Smooth muscle cell (in vitro differentiated cells): ENCODE data around the gene NF1. TPM values are rescaled to one million over a fixed set of nuclear protein-coding genes. Genes with fewer than 3 reads are reported as not detected.

Experiments
- DNase-seq: peaks from one replicate; lab custom pipeline; 2025; ENCODE audit not compliant: unreplicated experiment; lab: John Stamatoyannopoulos, UW
- H2AFZ ChIP-seq: fragments of 200-600 bp; sonication (generic); 2 replicates; pipeline ENCODE4 v1.6.0; 2016; ENCODE audit warnings: antibody characterized with exemption, low read depth, mild to moderate bottlenecking
- H3F3A ChIP-seq: fragments of 200-600 bp; sonication (generic); 2 replicates; pipeline ENCODE4 v1.6.0; 2017; ENCODE audit warnings: antibody characterized with exemption, low read depth
- H3K27ac ChIP-seq: fragments of 200-600 bp; sonication (generic); 2 replicates; pipeline ENCODE4 v1.5.1; 2016; ENCODE audit warnings: low read depth, mild to moderate bottlenecking
- H3K27me3 ChIP-seq: fragments of 200-600 bp; sonication (generic); 2 replicates; pipeline ENCODE4 v1.6.1; 2016; ENCODE audit warnings: low read depth, mild to moderate bottlenecking
- H3K36me3 ChIP-seq: fragments of 200-600 bp; sonication (generic); 2 replicates; pipeline ENCODE4 v1.5.1; 2016; ENCODE audit warnings: low read depth
- H3K4me1 ChIP-seq: fragments of 200-600 bp; sonication (generic); 2 replicates; pipeline ENCODE4 v1.5.1; 2016; ENCODE audit warnings: low read depth
- H3K4me2 ChIP-seq: fragments of 200-600 bp; sonication (generic); 2 replicates; pipeline ENCODE4 v1.6.0; 2016; ENCODE audit warnings: mild to moderate bottlenecking
- H3K4me3 ChIP-seq: fragments of 200-600 bp; sonication (generic); 2 replicates; pipeline ENCODE4 v1.5.1; 2016; ENCODE audit warnings: mild to moderate bottlenecking
- H3K79me2 ChIP-seq: fragments of 200-600 bp; sonication (generic); 2 replicates; pipeline ENCODE4 v1.6.0; 2016; ENCODE audit warnings: low read depth, mild to moderate bottlenecking
- H3K9ac ChIP-seq: fragments of 200-600 bp; sonication (generic); 2 replicates; pipeline ENCODE4 v1.6.0; 2016; ENCODE audit warnings: low read depth
- H3K9me3 ChIP-seq: fragments of 200-600 bp; sonication (generic); replicated peaks from 2 replicates; pipeline ENCODE4 v1.5.1; 2016; ENCODE audit warnings: low read depth
- H4K20me1 ChIP-seq: fragments of 200-600 bp; sonication (generic); 2 replicates; pipeline ENCODE4 v1.6.0; 2016; ENCODE audit warnings: low read depth
- WGBS: methylation state at CpG from one replicate; pipeline ENCODE4 v1.1.7; 2016; ENCODE audit warnings: low lambda C conversion rate; 5-methylcytosine and 5-hydroxymethylcytosine counted together
- microRNA-seq: library from miRNA; unstranded; fragments of <30 nt; microRNA quantifications from one replicate; pipeline ENCODE4, GENCODE V29; 2016; ENCODE audit warnings: borderline number of aligned reads
- polyA plus RNA-seq: library from polyadenylated mRNA; unstranded; fragments of >200 nt; fragmentation: Nextera tagmentation; extraction: Ambion mirVana; gene quantifications from 2 replicates; pipeline ENCODE4 v1.2.1, GENCODE V29; 2016
- small RNA-seq: library from RNA; depleted of rRNA; stranded (forward); fragments of <200 nt; gene quantifications from one replicate; pipeline ENCODE3, GENCODE V24; 2014
- total RNA-seq: library from RNA; depleted of rRNA; stranded (reverse); fragments of >200 nt; gene quantifications from 2 replicates; pipeline ENCODE4 v1.2.3, GENCODE V29; 2014
- TF ChIP-seq, protein P1 (sequence below): fragments of 200-600 bp; sonication (generic); IDR thresholded peaks from 2 replicates; pipeline ENCODE4 v1.5.1; 2017; ENCODE audit warnings: borderline replicate concordance, mild to moderate bottlenecking, antibody characterized with exemption; ENCODE audit not compliant: insufficient read depth, poor library complexity, severe bottlenecking

The NF1 gene
- total and polyA plus RNA-seq, 2 experiments from 2014 or later = 7.6 to 74.3 TPM

DNA sequence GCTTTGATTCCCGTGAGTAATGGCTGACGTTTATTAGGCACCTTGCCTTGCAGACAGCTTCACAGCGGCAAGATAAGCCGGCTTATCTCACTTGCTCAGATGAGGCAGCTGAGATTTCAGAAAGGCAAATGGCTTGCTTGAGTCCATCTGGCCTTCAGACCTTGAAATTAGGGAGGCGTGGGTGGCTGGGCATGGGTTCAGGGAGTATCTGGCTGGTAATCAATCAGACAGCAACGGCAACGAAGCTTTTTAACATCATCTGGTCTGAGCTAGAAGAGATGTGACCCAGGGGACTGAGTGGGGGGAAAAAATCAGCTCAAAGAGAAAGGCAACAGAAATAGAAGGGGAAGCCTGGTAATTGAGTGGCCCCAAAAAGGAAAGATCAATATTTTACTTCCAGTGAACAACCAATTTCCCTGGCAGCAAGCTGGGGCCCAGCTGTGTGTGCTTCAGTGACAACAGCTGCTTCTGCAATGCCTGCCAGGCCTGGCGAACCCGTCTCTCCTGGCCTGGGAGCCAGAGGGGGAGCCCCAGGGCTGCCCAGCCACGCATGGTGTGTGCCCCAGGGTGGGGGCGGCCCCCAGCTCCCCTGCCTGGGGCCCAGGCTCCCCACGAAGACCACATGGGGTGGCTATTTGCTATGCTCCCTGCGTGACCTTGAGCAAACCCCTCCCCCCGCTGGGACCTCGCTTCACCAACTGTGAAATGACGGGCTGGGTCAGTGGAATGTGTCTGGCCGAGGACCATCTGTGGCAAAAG lies 330.7 kb downstream of the NF1 start:
- Histone ChIP-seq H2AFZ (no peak overlapping the region), H3K36me3 (no peaks in the 10 kb centered on the region), H3K9me3 (no peaks in the 10 kb centered on the region), H3K4me3 (no peak overlapping the region), H4K20me1 (no peaks in the 10 kb centered on the region), H3F3A (no peaks in the 10 kb centered on the region), H3K27me3 (no peaks in the 10 kb centered on the region), H3K79me2 (no peaks in the 10 kb centered on the region), H3K4me1 (peaks cover 10% of the 10 kb centered on the region), H3K4me2 (no peak overlapping the region), H3K27ac (no peak overlapping the region), H3K9ac (no peak overlapping the region)
- no peak for DNase-seq
- 41% methylated on average over 17 of the region's 17 CpGs for WGBS
- TF ChIP-seq, protein P1, sequence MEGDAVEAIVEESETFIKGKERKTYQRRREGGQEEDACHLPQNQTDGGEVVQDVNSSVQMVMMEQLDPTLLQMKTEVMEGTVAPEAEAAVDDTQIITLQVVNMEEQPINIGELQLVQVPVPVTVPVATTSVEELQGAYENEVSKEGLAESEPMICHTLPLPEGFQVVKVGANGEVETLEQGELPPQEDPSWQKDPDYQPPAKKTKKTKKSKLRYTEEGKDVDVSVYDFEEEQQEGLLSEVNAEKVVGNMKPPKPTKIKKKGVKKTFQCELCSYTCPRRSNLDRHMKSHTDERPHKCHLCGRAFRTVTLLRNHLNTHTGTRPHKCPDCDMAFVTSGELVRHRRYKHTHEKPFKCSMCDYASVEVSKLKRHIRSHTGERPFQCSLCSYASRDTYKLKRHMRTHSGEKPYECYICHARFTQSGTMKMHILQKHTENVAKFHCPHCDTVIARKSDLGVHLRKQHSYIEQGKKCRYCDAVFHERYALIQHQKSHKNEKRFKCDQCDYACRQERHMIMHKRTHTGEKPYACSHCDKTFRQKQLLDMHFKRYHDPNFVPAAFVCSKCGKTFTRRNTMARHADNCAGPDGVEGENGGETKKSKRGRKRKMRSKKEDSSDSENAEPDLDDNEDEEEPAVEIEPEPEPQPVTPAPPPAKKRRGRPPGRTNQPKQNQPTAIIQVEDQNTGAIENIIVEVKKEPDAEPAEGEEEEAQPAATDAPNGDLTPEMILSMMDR = no peak

Small RNA genes within 50 kb of the gene (microRNA-seq; reads per million reads assigned to microRNA genes)
- not detected for gene MIR4733

Small RNA genes within 50 kb of the gene (small RNA-seq; reads per million reads assigned to genes)
- gene MIR4733 = not detected

Other genes with a start within 250 kb of the NF1 start
- 4.9 and 11.4 TPM in 2 replicates for gene TEFM, start 188.7 kb upstream of the NF1 start, total RNA-seq
- 6.1 and 11.0 TPM in 2 replicates for gene TEFM, start 188.7 kb upstream of the NF1 start, polyA plus RNA-seq
- gene ADAP2, start 173.0 kb upstream of the NF1 start, total RNA-seq = 0.13 and 0.22 TPM in 2 replicates
- 0.43 and 1.8 TPM in 2 replicates for gene ADAP2, start 173.0 kb upstream of the NF1 start, polyA plus RNA-seq
- 5.2 and 9.7 TPM in 2 replicates for gene RNF135, start 123.9 kb upstream of the NF1 start, total RNA-seq
- gene RNF135, start 123.9 kb upstream of the NF1 start, polyA plus RNA-seq = 17.9 and 25.4 TPM in 2 replicates
- not detected in 2 replicates for gene OMG, start 202.3 kb downstream of the NF1 start, total RNA-seq
- 0.57 and 1.3 TPM in 2 replicates for gene OMG, start 202.3 kb downstream of the NF1 start, polyA plus RNA-seq
- gene EVI2B, start 219.1 kb downstream of the NF1 start, total RNA-seq = not detected in 2 replicates
- gene EVI2B, start 219.1 kb downstream of the NF1 start, polyA plus RNA-seq = 0.33 TPM in 1 of 2 replicates, not detected in the other
- not detected in 2 replicates for gene EVI2A, start 226.6 kb downstream of the NF1 start, total RNA-seq
- 0.33 and 0.44 TPM in 2 replicates for gene EVI2A, start 226.6 kb downstream of the NF1 start, polyA plus RNA-seq